HG03520 (cell line): Measurements from ENCODE around the gene IFIT2.
"Not testable (repeated sequence)": the region's sequence is repeated elsewhere in the genome, so short reads cannot be mapped to it uniquely, and the experiment has no call there.

Source experiments
- ATAC-seq: cut with Tn5 transposase; IDR thresholded peaks from one replicate; pipeline ENCODE4 v1.9.1; 2021; ENCODE audit warnings: mild to moderate bottlenecking, moderate library complexity; ENCODE audit not compliant: unreplicated experiment

IFIT2 gene

GRCh38 chr10:89306434-89307268 lies 4.8 kb downstream of the IFIT2 start:
- ATAC-seq, result no peak

- ATAC-seq, result no peak
These were observed 5.4 kb downstream of the IFIT2 start for GRCh38 chr10:89307269-89307577.

GRCh38 chr10:89308266-89308665 lies 6.4 kb downstream of the IFIT2 start:
- ATAC-seq, result no peak

- ATAC-seq, result no peak
These were observed 6.9 kb downstream of the IFIT2 start for GRCh38 chr10:89308736-89309135.

DNA sequence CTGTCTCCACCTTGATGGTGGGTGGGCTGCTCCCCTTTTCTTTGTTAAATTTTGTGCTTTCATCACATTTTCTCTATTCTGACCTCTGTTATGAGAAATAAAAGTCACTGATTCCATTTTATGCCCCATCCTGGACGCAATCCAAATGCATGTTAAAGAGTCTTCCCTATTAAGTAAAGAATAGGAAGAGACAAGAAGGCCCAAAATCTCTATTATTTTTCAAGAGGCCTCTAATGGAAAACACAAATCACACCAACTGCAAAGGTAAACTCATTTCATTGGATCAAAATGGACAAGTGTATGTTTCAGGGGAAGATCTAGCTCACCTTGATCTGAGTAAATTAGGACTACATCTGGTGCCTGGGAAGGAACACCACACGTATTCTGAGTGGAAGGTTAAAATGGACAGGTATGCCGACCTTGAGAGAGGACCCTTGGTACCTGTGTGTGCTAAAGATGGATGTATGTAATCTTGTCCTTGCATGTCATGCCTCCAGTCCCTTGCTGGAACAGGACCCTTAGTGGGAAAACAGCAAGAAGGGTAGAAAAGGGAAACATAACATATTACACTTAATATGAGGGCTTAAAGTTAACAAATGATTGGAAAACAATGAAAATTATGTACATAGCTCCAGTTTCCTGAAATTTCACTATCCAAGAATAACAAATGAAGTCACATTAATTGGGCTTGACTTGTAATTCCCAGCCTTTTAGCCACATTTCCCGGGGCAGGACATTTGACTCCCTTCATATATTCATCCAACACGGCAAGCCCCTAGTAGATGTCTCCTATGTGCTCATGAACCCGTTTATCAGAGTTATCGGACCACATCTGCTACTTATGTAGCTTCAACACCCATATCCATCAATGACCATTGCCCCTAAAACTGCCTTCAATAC lies 7.6 kb downstream of the IFIT2 start:
- ATAC-seq, result no peak

- no peak for ATAC-seq
These were observed 8.4 kb downstream of the IFIT2 start for GRCh38 chr10:89310056-89310893.

- no peak for ATAC-seq
These were observed 11.1 kb downstream of the IFIT2 start for GRCh38 chr10:89312973-89313372.

GRCh38 chr10:89314676-89315075 lies 12.8 kb downstream of the IFIT2 start:
- ATAC-seq, result no peak

DNA sequence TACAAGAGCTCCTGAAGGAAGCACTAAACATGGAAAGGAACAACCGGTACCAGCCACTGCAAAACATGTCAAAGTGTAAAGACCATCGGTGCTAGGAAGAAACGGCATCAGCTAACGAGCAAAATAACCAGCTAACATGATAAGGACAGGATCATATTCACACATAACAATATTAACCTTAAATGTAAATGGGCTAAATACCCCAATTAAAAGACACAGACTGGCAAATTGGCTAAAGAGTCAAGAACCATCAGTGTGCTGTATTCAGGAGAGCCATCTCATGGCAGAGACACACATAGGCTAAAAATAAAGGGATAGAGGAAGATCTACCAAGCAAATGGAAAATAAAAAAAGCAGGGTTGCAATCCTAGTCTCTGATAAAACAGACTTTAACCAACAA lies 16.2 kb downstream of the IFIT2 start:
- ATAC-seq, result not testable (repeated sequence)

DNA sequence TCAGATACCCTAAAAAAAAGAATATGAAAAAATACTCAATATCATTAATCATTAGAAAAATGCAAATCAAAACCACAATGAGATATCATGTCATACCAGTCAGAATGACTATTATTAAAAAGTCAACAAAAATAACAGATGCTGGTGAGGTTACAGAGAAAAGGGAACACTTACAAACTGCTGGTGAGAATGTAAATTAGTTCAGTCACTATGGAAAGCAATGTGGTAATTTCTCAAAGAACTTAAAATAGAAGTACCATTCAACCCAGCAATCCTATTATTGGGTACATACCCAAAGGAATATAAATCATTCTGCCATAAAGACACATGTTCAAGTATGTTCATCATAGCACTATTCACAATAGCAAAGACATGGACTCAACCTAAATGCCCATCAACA lies 23.2 kb downstream of the IFIT2 start:
- ATAC-seq, result not testable (repeated sequence)

GRCh38 chr10:89325856-89326255 lies 24.0 kb downstream of the IFIT2 start:
- not testable (repeated sequence) for ATAC-seq

DNA sequence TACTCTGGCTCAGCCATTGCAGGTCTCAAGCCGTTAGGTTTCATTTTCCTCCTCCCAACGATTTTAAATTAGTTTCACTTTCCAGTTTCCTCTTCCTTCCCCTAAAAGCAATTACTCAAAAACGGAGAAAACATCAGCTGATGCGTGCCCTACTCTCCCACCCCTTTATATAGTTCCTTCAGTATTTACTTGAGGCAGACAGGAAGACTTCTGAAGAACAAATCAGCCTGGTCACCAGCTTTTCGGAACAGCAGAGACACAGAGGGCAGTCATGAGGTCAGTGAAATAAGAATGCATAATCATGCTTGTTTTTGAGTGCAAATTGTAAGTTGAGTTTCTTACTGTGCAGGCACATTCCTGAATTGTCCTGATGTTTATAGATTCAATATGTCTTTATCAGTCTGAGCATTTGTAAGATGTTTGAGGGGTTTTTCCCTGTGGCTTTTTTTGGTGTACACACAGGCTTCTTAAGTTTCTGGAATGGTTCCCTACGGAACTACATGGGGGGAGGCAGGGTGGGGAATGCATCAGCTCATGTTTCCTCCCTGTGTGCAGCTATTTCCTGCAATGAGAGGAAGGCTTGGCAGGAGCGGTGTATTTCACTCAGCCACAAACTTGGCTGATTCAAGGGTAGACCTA lies 26.1 kb downstream of the IFIT2 start, which contains the start of gene IFIT3:
Gene IFIT3, plus strand, starts transcription at position 195 of the 639 bp plus-strand sequence. Its CDS starts 77 bp downstream, at position 272.
- no peak for ATAC-seq

DNA sequence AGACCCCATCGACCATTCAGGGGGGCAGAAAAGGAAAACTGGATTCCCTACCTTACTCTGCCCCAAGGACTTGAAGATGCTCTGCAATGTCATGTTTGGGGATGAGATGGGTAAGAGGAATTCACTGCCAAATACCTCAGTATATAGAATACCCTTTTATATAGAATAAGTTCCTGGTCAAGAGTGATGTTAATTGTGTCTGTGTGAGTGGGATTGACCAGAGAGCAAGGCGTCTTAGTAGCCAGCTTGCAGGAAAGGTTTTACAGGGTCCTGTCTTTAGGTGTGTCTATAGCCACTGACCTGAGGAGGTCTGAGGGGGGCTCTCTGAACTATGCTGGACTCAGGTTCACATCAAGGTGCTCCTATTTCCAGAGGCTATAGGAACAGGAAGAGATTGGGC lies 27.3 kb downstream of the IFIT2 start:
- no peak for ATAC-seq

GRCh38 chr10:89330014-89330413 lies 28.2 kb downstream of the IFIT2 start:
- not testable (repeated sequence) for ATAC-seq

- no peak for ATAC-seq
These were observed 28.8 kb downstream of the IFIT2 start for GRCh38 chr10:89330537-89331212.

DNA sequence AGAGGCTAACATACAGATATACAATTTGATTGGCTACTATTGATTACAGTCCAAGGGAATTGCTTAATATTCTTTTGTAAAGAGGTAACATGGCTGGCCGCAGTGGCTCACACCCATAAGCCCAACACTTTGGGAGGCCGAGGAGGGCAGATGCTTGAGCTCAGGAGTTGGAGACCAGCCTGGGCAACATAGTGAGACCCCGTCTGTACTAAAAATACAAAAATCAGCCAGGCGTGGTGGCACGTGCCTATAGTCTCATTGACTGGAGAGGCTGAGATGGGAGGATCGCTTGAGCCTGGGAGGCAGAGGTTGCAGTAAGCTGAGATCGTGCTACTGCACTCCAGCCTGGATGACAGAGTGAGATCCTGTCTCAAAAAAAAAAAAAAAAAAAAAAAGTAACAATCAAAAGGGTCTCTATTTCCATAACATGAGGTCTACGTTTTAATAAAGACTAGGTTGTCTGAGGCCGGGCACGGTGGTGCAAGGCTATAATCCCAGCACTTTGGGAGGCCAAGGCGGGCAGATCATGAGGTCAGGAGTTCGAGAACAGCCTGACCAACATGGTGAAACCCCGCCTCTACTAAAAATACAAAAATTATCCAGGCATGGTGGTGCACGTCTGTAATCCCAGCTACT lies 29.8 kb downstream of the IFIT2 start:
- ATAC-seq, result not testable (repeated sequence)

- ATAC-seq, result peak; percentile 43
These were observed 30.3 kb downstream of the IFIT2 start for GRCh38 chr10:89332123-89332633.

- ATAC-seq, result no peak
These were observed 33.4 kb downstream of the IFIT2 start for GRCh38 chr10:89335226-89335625.

GRCh38 chr10:89336241-89336640 lies 34.4 kb downstream of the IFIT2 start:
- no peak for ATAC-seq
